Skin of body (tissue), 2 donors: Measurements from ENCODE around the gene GNG7. TPM values are rescaled to one million over a fixed set of nuclear protein-coding genes. Genes with fewer than 3 reads are reported as not detected.
"Not testable (repeated sequence)": the region's sequence is repeated elsewhere in the genome, so short reads cannot be mapped to it uniquely, and the experiment has no call there.

Experiments
- DNase-seq: peaks from one replicate; lab custom pipeline; 2025; lab: John Stamatoyannopoulos, UW
- total RNA-seq: library from RNA; depleted of rRNA; stranded (reverse); fragments of >200 nt; gene quantifications from one replicate; pipeline ENCODE4 v1.2.3, GENCODE V29; 2014

The GNG7 gene
- total RNA-seq, 1 donor from 2014 or later: 2.4 TPM

- peak; percentile 65 for DNase-seq
Observed at GRCh38 chr19:2540646-2541454, 161.6 kb downstream of the GNG7 start.

GRCh38 chr19:2540251-2540645 lies 162.2 kb downstream of the GNG7 start:
- no peak for DNase-seq

- no peak for DNase-seq
Observed at GRCh38 chr19:2538096-2538757, 164.3 kb downstream of the GNG7 start.

GRCh38 chr19:2537584-2537983 lies 164.9 kb downstream of the GNG7 start:
- DNase-seq: not testable (repeated sequence)

GRCh38 chr19:2536461-2536860 lies 166.0 kb downstream of the GNG7 start:
- DNase-seq: no peak

- peak; percentile 48 for DNase-seq
Observed at GRCh38 chr19:2534423-2535013, 168.0 kb downstream of the GNG7 start.

- no peak for DNase-seq
Observed at GRCh38 chr19:2533686-2534422, 168.6 kb downstream of the GNG7 start.

- no peak for DNase-seq
Observed at GRCh38 chr19:2533072-2533425, 169.4 kb downstream of the GNG7 start.

- DNase-seq: no peak
Observed at GRCh38 chr19:2532252-2533071, 170.0 kb downstream of the GNG7 start.

- not testable (repeated sequence) for DNase-seq
Observed at GRCh38 chr19:2529942-2530341, 172.6 kb downstream of the GNG7 start.

- DNase-seq: no peak
Observed at GRCh38 chr19:2529473-2529918, 173.0 kb downstream of the GNG7 start.

GRCh38 chr19:2528675-2529101 lies 173.8 kb downstream of the GNG7 start:
- no peak for DNase-seq

- DNase-seq: no peak
Observed at GRCh38 chr19:2527686-2528085, 174.8 kb downstream of the GNG7 start.

GRCh38 chr19:2527171-2527570 lies 175.3 kb downstream of the GNG7 start:
- no peak for DNase-seq

- no peak for DNase-seq
Observed at GRCh38 chr19:2524840-2525723, 177.4 kb downstream of the GNG7 start.

GRCh38 chr19:2524361-2524839 lies 178.1 kb downstream of the GNG7 start:
- DNase-seq: no peak

GRCh38 chr19:2523630-2524311 lies 178.7 kb downstream of the GNG7 start:
- no peak for DNase-seq

- no peak for DNase-seq
Observed at GRCh38 chr19:2519482-2519881, 183.0 kb downstream of the GNG7 start.

GRCh38 chr19:2518856-2519255 lies 183.6 kb downstream of the GNG7 start:
- not testable (repeated sequence) for DNase-seq
